DMS 273 (cell line): Measurements from ENCODE around the gene FBXO2.

Experiments
- DNase-seq: peaks from one replicate; lab custom pipeline; 2025; ENCODE audit not compliant: unreplicated experiment; lab: John Stamatoyannopoulos, UW

Gene FBXO2

DNA sequence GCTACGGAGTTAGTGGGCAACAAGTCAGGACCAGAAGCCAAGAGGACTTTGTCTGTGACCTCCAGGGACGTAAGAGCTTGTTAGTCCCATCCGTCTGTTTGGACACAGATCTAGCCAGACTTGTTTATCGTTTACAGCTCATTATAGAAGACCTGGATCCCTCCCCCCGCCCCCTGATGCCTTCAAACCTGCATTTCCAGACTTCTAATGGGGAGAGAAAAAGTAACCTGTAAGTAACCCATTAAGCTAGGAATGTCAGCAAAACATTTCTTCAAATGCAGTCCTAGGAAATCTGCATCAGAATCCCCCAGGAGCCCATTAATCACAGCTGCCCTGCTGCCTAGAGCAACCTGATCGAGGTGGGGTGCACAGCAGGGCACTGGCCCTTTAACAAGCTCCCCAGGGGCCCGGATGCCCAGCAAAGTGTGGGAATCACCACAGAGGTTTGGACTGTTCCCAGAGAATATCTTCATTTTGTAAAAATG is 28.1 kb upstream of the FBXO2 start:
- DNase-seq, result no peak

- DNase-seq, result peak; percentile 93
These were observed 27.0 kb upstream of the FBXO2 start, which contains the start of gene MAD2L2 for GRCh38 chr1:11681071-11681771. TSS of gene MAD2L2 (minus strand) at chr1:11681148. CDS start at chr1:11680601, 547 bp downstream.

- DNase-seq, result no peak
These were observed 26.2 kb upstream of the FBXO2 start for GRCh38 chr1:11680270-11681070.

GRCh38 chr1:11678442-11678841 is 24.2 kb upstream of the FBXO2 start:
- no peak for DNase-seq

DNA sequence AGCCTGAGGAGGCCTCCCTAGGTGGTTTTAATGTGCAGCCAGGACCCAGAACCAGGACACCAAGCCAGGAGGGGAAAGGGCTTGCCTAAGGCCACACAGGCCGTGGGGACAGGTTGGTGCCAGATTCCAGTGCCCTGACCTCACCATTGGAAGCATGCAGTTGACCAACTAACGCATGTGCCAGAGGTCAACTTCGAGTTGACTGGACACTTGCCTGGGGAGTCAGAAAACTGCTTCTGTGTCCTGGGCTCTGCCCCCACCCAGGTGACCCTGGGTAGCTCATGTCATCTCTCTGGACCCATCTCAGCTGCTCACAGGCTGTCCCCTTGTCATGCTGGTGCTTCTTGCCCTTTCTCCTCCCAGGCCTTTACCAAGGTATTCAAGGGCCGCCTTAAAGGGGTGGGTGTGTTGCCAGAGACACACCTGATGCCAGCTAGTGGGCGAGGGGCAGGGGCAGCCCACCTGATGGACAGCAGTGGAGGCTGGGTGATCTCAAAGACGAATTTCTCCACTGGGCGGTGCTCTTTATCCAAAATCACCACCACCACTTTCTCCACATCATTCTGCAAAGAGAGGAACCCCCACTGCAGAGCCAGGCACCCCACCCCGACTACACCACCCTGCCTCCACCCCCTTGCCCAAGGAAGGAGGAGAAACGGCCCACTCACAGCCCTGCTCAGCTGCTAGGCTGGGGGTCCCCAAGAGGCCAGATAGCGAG is 22.3 kb upstream of the FBXO2 start:
- DNase-seq, result no peak

DNA sequence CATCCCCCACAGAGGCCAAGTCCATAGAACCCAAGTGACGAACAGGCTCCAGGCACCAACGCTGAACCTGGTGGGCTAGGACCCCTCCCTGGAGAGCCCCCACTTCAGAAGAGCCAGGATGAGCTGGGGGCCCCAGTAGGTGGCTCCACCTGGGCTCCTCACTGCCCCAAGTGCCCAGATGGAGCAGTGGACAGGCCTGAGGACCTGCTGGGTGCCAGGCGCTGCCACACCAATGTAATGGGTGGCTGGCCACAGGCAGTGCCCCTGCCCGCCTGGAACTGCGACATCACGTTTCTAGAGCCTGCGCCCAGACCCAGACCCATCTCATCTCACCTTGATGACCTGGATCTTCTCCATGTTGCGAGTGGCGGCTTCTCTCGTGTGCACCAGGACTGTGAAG is 21.1 kb upstream of the FBXO2 start:
- no peak for DNase-seq

- DNase-seq, result no peak
These were observed 20.3 kb upstream of the FBXO2 start for GRCh38 chr1:11674488-11674887.

DNA sequence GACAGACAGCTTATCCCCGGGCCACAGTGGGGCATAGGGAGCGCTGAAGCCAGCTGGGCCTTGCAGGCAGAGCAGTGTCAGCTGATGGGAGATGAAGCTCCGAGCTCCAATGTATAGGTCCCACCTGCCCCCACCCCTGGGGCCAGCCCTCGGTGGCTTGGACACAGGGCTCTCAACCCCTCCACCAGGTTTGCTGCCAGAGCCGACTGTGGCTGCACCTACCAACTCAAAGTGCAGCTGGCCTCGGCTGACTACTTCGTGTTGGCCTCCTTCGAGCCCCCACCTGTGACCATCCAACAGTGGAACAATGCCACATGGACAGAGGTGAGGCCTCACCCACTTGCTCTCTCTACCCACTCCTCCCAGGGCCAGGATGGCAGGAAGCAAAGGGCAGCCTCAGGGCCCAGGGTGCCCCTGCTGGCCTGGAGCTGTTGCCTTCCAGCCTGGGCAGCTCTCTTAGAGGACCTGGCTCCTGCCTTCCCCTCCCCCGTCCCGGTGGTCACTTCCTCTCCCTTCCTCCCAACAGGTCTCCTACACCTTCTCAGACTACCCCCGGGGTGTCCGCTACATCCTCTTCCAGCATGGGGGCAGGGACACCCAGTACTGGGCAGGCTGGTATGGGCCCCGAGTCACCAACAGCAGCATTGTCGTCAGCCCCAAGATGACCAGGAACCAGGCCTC is 19.0 kb upstream of the FBXO2 start:
- no peak for DNase-seq

- no peak for DNase-seq
These were observed 17.5 kb upstream of the FBXO2 start for GRCh38 chr1:11671544-11672286.

DNA sequence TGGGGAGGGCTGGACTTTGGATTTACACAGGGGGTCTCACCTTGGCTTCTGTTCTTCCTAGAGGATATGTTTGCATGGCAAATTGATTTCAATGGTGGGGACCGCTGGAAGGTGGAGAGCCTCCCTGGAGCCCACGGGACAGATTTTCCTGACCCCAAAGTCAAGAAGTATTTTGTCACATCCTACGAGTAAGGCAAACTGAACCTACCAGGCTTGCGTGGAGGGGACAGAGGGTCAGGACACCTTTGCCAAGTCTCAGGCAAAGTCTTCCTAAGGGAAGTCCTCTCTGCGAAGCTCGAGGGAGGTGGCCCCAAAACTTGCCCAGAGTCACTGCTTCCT is 16.9 kb upstream of the FBXO2 start:
- DNase-seq, result no peak

- no peak for DNase-seq
These were observed 16.5 kb upstream of the FBXO2 start for GRCh38 chr1:11670747-11671146.

DNA sequence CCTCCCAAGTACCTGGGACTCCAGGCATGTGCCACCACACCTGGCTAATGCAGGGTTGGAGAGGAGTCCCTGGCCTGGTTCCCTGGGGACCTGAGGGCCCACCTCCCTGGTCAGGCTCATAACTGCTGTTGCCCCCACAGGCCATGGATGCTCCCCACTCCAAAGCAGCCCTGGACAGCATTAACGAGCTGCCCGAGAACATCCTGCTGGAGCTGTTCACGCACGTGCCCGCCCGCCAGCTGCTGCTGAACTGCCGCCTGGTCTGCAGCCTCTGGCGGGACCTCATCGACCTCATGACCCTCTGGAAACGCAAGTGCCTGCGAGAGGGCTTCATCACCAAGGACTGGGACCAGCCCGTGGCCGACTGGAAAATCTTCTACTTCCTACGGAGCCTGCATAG is 14.3 kb upstream of the FBXO2 start:
- no peak for DNase-seq

- peak; percentile 66 for DNase-seq
These were observed 10.3 kb upstream of the FBXO2 start for GRCh38 chr1:11664336-11665065.

GRCh38 chr1:11661103-11661502 is 6.9 kb upstream of the FBXO2 start:
- DNase-seq, result no peak

GRCh38 chr1:11659748-11660147 is 5.5 kb upstream of the FBXO2 start:
- no peak for DNase-seq

GRCh38 chr1:11658542-11658941 is 4.3 kb upstream of the FBXO2 start:
- DNase-seq, result no peak

DNA sequence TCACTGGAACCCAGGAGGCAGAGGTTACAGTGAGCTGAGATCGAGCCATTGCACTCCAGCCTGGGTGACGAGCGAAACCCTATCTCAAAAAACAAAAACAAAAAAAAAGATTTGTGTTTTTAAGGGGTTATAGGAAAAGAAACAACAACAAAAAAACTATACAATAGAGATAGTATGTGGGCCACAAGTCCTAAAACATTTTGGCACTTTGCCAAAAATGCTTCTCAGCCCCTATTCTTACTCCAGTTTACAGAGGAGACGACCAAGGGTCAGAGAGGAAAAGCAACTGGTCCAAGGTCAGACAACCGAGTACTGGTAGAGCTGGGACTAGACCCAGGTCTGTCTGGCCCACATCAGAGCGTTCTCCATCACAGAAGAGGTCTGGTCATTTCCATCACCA is 3.4 kb upstream of the FBXO2 start:
- peak; percentile 36 for DNase-seq

DNA sequence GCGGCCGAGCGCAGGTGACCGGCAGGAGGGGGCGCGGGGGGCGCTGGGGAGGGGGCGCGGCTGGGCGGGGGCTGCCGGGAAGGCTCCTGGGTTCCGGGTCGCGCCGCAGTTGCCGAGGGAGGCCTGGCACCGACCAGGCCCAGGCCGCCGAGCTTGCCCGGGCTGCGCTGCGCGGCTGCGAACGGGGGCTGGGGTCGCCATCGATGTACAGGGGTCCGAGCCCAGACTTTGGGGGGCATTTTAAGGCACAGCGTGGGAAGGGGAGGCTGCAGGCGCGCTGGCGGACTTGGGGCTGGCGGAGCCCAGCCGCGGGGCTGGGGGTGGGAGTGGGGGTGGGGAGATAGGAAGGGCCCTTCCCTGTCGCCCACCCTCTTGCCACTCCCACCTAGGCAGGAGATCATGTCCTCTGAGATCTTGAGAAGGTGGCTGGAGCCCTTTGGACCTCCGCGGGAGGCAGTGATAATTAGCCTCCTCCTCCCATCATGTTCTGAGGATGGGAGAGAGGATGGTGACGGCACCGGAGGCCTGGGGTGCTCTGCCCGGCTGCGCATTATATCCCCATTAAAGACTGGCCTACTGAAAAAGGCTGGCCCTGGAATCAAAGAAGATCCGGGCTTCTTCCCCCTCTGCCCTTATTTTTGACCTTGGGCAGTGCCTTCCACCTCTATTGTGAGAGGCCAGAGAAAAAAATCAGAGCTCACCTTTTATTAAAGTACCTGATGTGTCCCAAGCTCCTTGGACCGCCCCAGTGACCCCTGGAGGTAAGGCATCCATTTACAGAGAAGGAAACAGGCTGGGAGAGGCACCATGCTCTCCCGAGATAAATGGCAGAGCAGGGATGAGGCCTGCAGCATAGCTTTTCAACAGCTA is 945 bp upstream of the FBXO2 start:
- no peak for DNase-seq

DNA sequence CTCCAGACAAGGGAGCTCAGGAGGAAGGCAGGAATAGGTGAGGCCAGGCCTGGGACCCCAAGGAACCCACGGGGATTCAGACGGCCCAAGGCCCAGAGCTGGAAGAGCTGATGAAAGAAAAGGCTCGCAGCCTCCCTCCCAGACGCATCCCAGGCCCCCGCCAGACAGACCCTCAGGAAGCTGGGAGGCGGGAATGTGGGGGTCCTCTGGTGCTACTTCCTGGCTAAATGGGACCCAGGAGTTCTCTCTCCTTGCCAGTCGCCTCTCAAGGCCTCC is 430 bp downstream of the FBXO2 start:
- DNase-seq, result no peak
